Hepatocyte (in vitro differentiated cells): ENCODE results near the gene ANKRD10. TPM values are rescaled to one million over a fixed set of nuclear protein-coding genes. Genes with fewer than 3 reads are reported as not detected.
A peak's percentile ranks its signal among the peaks of the same experiment; 100 is the strongest.

Experiments
- DNase-seq: peaks from one replicate; pipeline ENCODE4 v3.0.0-alpha.2; 2016; ENCODE audit warnings: low spot score
- H2AFZ ChIP-seq: fragments of 200-600 bp; sonication (generic); 2 replicates; pipeline ENCODE4 v1.6.0; 2016; ENCODE audit warnings: antibody characterized with exemption, mild to moderate bottlenecking
- H3K27ac ChIP-seq: fragments of 200-600 bp; sonication (generic); 2 replicates; pipeline ENCODE4 v1.5.1; 2016; ENCODE audit warnings: mild to moderate bottlenecking
- H3K27me3 ChIP-seq: fragments of 200-600 bp; sonication (generic); 2 replicates; pipeline ENCODE4 v1.6.1; 2016
- H3K36me3 ChIP-seq: fragments of 200-600 bp; sonication (generic); replicated peaks from 2 replicates; pipeline ENCODE4 v1.5.1; 2016; ENCODE audit warnings: low read depth; ENCODE audit not compliant: insufficient read depth
- H3K4me1 ChIP-seq: fragments of 200-600 bp; sonication (generic); 2 replicates; pipeline ENCODE4 v1.5.1; 2016; ENCODE audit warnings: mild to moderate bottlenecking, moderate library complexity; ENCODE audit not compliant: insufficient read depth
- H3K4me2 ChIP-seq: fragments of 200-600 bp; sonication (generic); 2 replicates; pipeline ENCODE4 v1.6.0; 2016
- H3K4me3 ChIP-seq: fragments of 200-600 bp; sonication (generic); 2 replicates; pipeline ENCODE4 v1.5.1; 2016; ENCODE audit warnings: mild to moderate bottlenecking
- H3K79me2 ChIP-seq: fragments of 200-600 bp; sonication (generic); 2 replicates; pipeline ENCODE4 v1.6.0; 2017; ENCODE audit warnings: mild to moderate bottlenecking
- H3K9me2 ChIP-seq: fragments of 200-600 bp; sonication (generic); replicated peaks from 2 replicates; pipeline ENCODE4 v1.6.0; 2017; ENCODE audit warnings: mild to moderate bottlenecking; ENCODE audit not compliant: insufficient read depth
- H3K9me3 ChIP-seq: fragments of 200-600 bp; sonication (generic); 2 replicates; pipeline ENCODE4 v1.5.1; 2016; ENCODE audit warnings: low read depth, mild to moderate bottlenecking
- H4K20me1 ChIP-seq: fragments of 200-600 bp; sonication (generic); 2 replicates; pipeline ENCODE4 v1.6.0; 2016; ENCODE audit warnings: mild to moderate bottlenecking; ENCODE audit not compliant: insufficient read depth, poor library complexity, severe bottlenecking
- EZH2 ChIP-seq: fragments of 200-600 bp; sonication (generic); IDR thresholded peaks from 2 replicates; pipeline ENCODE4 v1.6.1; 2016; ENCODE audit warnings: antibody characterized with exemption, mild to moderate bottlenecking, borderline replicate concordance
- EZH2phosphoT487 ChIP-seq: fragments of 200-600 bp; sonication (generic); IDR thresholded peaks from one replicate; pipeline ENCODE4 v1.6.1; 2018; ENCODE audit warnings: antibody characterized with exemption, mild to moderate bottlenecking, low read depth, moderate library complexity; ENCODE audit not compliant: unreplicated experiment, severe bottlenecking
- WGBS: methylation state at CpG from one replicate; pipeline ENCODE4 v1.1.6; 2016; ENCODE audit warnings: low lambda C conversion rate; ENCODE audit errors: missing lambda C conversion rate; 5-methylcytosine and 5-hydroxymethylcytosine counted together
- polyA plus RNA-seq: library from polyadenylated mRNA; unstranded; fragments of >200 nt; fragmentation: Nextera tagmentation; extraction: Ambion mirVana; gene quantifications from 2 replicates; pipeline ENCODE4 v1.2.1, GENCODE V29; 2016
- total RNA-seq: library from RNA; depleted of rRNA; stranded (reverse); fragments of >200 nt; gene quantifications from 2 replicates; pipeline ENCODE4 v1.2.3, GENCODE V29; 2014
- TF ChIP-seq, protein P1 (sequence below): fragments of 200-600 bp; sonication (generic); IDR thresholded peaks from 2 replicates; pipeline ENCODE4 v1.5.1; 2016; ENCODE audit warnings: antibody characterized with exemption, mild to moderate bottlenecking; ENCODE audit not compliant: poor library complexity

Gene ANKRD10
- total RNA-seq (135 and 143 TPM in 2 replicates), polyA plus RNA-seq (104 and 135 TPM in 2 replicates)

DNA sequence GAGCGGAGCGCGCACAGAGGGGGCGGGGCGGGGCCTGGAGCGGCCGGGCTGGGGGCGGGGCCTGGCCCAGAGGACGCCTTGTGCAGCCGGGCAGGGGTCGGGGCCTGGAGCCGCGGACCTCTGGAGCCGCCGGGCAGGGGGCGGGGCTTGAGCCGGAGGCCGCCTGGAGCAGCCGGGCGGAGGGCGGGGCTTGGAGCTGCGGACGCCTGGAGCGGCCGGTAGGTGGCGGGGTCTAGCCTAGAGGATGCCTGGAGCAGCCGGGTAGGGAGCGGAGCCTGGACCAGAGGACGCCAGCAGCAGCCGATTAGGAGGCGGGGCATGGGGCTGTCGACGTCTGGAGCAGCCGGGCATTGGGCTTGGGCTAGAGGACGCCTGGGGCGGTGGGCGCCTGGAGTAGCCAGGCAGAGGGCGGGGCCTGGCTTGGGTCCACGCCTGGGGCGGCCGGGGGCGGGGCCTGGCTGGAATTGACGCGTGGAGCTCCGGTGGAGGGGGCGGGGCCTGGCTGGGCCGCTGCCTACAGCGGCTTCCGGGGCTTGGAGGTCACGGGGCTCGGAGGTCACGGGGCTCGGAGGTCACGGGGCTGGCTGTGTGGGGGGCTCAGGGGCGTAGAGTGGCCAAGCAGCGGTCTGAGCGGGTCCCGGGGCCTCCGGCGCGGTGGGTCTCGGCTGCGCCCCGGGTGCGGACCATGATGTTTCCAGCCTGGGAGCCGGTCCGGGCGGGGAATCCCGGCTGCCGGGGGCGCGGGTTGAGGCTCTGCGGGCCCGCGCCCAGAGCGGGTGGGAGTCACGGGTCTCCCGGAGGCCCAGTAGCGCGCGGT lies at the start of gene ANKRD10:
Gene ANKRD10 (minus strand): TSS at position 13 of the 817 bp plus-strand sequence. CDS start 135 bp downstream, outside the sequence.
- Histone ChIP-seq H3K79me2 (peaks cover 38% of the 10 kb centered on the region), H3K36me3 (no peaks in the 10 kb centered on the region), H3K27ac (peak within 1 kb of the TSS; percentile 99), H3K4me1 (peaks cover 33% of the 10 kb centered on the region), H3K4me2 (peak within 1 kb of the TSS; percentile 82), H3K4me3 (peak within 1 kb of the TSS; percentile 84), H3K9me3 (no peaks in the 10 kb centered on the region), H3K27me3 (no peaks in the 10 kb centered on the region), H3K9me2 (no peaks in the 10 kb centered on the region), H2AFZ (peak within 1 kb of the TSS; percentile 68), H4K20me1 (peaks cover 38% of the 10 kb centered on the region)
- WGBS: 3% methylated on average over 22 of the region's 81 CpGs
- TF ChIP-seq, protein P1, sequence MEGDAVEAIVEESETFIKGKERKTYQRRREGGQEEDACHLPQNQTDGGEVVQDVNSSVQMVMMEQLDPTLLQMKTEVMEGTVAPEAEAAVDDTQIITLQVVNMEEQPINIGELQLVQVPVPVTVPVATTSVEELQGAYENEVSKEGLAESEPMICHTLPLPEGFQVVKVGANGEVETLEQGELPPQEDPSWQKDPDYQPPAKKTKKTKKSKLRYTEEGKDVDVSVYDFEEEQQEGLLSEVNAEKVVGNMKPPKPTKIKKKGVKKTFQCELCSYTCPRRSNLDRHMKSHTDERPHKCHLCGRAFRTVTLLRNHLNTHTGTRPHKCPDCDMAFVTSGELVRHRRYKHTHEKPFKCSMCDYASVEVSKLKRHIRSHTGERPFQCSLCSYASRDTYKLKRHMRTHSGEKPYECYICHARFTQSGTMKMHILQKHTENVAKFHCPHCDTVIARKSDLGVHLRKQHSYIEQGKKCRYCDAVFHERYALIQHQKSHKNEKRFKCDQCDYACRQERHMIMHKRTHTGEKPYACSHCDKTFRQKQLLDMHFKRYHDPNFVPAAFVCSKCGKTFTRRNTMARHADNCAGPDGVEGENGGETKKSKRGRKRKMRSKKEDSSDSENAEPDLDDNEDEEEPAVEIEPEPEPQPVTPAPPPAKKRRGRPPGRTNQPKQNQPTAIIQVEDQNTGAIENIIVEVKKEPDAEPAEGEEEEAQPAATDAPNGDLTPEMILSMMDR: peak; percentile 98
- TF ChIP-seq EZH2phosphoT487 (no peak), EZH2 (no peak)
- peak; percentile 100 for DNase-seq

DNA sequence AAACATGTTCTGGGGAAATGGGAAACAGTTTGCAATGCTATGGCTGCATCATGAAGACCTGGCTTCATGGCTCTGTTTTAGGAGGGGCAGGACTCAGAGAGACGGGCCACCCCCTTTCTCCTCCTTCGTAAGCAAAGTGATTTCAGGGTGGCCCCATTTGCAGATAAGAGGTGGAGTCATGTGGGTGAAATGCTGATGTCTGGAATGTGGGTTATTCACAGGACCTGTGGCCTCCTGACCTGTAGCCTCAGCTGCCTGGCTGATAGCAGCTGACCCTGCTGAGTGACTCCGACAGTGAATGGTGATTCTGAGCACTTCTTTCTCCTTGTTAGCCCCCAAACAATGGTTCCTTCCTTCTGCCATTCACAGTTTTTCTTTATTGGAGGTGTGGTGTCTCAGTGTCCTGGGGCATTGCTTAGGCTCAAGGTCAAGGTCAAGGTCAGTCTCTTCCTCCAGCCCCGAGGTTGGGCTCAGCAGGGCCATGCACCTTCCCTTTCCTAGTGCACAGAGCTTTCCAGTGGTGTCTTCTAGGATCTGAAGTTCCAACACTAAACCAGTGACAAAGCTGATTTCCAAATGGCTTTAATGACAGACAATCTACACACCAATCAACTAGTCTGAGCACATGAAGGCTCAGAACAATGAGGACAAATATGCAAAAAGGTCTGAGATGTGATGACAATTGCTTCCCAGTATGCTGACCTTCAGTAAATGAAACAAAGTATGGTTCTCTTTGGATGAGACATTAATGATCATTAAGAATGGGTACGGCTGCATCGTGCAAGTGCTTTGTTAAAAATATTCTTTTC lies 49.6 kb upstream of the ANKRD10 start:
- TF ChIP-seq EZH2 (no peak), EZH2phosphoT487 (no peak)
- TF ChIP-seq, protein P1: no peak
- H3K27ac ChIP-seq: peak overlapping the region; percentile 91
- no peak overlapping the region for H3K4me2 ChIP-seq
- no peak overlapping the region for H3K4me3 ChIP-seq
- H3K4me1 ChIP-seq: no peaks in the 10 kb centered on the region
- DNase-seq: peak; percentile 22
- no peaks in the 10 kb centered on the region for H3K36me3 ChIP-seq
- H3K27me3 ChIP-seq: no peaks in the 10 kb centered on the region
- H4K20me1 ChIP-seq: no peaks in the 10 kb centered on the region
- H2AFZ ChIP-seq: no peak overlapping the region
- H3K9me3 ChIP-seq: no peaks in the 10 kb centered on the region
- WGBS: 75% methylated on average over 6 of the region's 6 CpGs
- no peaks in the 10 kb centered on the region for H3K79me2 ChIP-seq
- no peaks in the 10 kb centered on the region for H3K9me2 ChIP-seq

DNA sequence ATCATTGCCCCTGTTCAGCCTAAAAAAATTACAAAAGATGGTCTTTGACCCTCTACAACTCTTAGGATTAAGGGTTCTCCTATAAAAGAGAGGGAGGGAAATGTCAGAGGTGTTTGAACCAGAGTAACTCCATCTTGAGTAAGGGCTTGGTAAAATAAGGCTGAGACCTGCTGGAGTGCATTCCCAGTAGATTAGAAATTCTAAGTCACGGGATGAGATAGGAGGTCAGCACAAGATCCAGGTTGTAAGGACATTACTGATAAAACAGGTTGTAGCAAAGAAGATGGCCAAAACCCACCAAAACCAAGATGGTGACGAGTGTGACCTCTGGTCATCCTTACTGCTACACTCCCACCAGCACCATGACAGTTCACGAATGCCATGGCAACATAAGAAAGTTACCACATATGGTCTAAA lies 48.7 kb upstream of the ANKRD10 start:
- H3K79me2 ChIP-seq: no peaks in the 10 kb centered on the region
- no peaks in the 10 kb centered on the region for H3K27me3 ChIP-seq
- H3K9me2 ChIP-seq: no peaks in the 10 kb centered on the region
- WGBS: 79% methylated on average over 3 of the region's 3 CpGs
- no peaks in the 10 kb centered on the region for H3K9me3 ChIP-seq
- H3K36me3 ChIP-seq: no peaks in the 10 kb centered on the region
- H3K4me3 ChIP-seq: no peak overlapping the region
- no peak for DNase-seq
- H2AFZ ChIP-seq: no peak overlapping the region
- H3K4me2 ChIP-seq: no peak overlapping the region
- peak overlapping the region; percentile 91 for H3K27ac ChIP-seq
- H4K20me1 ChIP-seq: no peaks in the 10 kb centered on the region
- TF ChIP-seq EZH2: no peak
- TF ChIP-seq, protein P1: no peak
- no peak for TF ChIP-seq EZH2phosphoT487
- H3K4me1 ChIP-seq: no peaks in the 10 kb centered on the region
